ENCODE measurements around the gene SCMH1.
A peak's percentile ranks its signal among the peaks of the same experiment; 100 is the strongest.

GRCh38 chr1:40979241-40980067, 262.7 kb downstream of the SCMH1 start, which contains the start of gene CTPS1:
- TF ChIP-seq USF1 (IDR thresholded peaks at IDR 0.05) (no peak), YY1 (IDR thresholded peaks at IDR 0.05; ENCODE audit: low read depth) (no peak), MAX (IDR thresholded peaks at IDR 0.05) (peak; percentile 87; the same call in 1 of the 2 replicates), EGR1 (IDR thresholded peaks at IDR 0.05) (no peak; the same call in 1 of the 2 replicates), TEAD4 (IDR thresholded peaks at IDR 0.05) (no peak), REST (IDR thresholded peaks at IDR 0.05; ENCODE audit: low read depth) (no peak), CEBPB (IDR thresholded peaks at IDR 0.05) (no peak), TAF1 (IDR thresholded peaks at IDR 0.05; ENCODE audit: low read depth) (peak; percentile 85), CREB1 (IDR thresholded peaks at IDR 0.05; ENCODE audit: low read depth) (no peak), EP300 (IDR thresholded peaks at IDR 0.05; ENCODE audit: borderline replicate concordance) (no peak), RAD21 (IDR thresholded peaks at IDR 0.05; ENCODE audit: low read depth) (no peak), TCF12 (IDR thresholded peaks at IDR 0.05; ENCODE audit: low read depth) (no peak)
